HCT116 (cell line): ENCODE results near the gene ADM2.

Experiments
- CEBPB ChIP-seq: IDR thresholded peaks from 2 replicates; pipeline ENCODE4 v1.6.1; 2012; ENCODE audit warnings: low read depth
- EZH2 ChIP-seq: fragments of 200-600 bp; sonication (generic); IDR thresholded peaks from 2 replicates; pipeline ENCODE4 v1.6.1; 2017; ENCODE audit warnings: antibody characterized with exemption, mixed run types
- EZH2phosphoT487 ChIP-seq: fragments of 200-600 bp; IDR thresholded peaks from 2 replicates; pipeline ENCODE4 v1.6.1; 2018; ENCODE audit warnings: antibody characterized with exemption, borderline replicate concordance
- FOSL1 ChIP-seq: IDR thresholded peaks from 2 replicates; pipeline ENCODE4 v1.6.1; 2012; ENCODE audit warnings: low read depth
- POLR2A ChIP-seq: IDR thresholded peaks from 2 replicates; pipeline ENCODE4 v1.7.0; 2011; ENCODE audit warnings: borderline replicate concordance; ENCODE audit not compliant: insufficient read depth, insufficient read length; ENCODE audit errors: extremely low read depth
- POLR2AphosphoS5 ChIP-seq: IDR thresholded peaks from 2 replicates; pipeline ENCODE4 v1.6.1; 2011; ENCODE audit warnings: mild to moderate bottlenecking, low read depth, low read length, moderate library complexity
- RAD21 ChIP-seq: IDR thresholded peaks from 2 replicates; pipeline ENCODE4 v1.6.1; 2012; ENCODE audit warnings: low read depth, mild to moderate bottlenecking
- SIN3A ChIP-seq: IDR thresholded peaks from 2 replicates; pipeline ENCODE4 v1.6.1; 2012; ENCODE audit warnings: low read depth
- TF ChIP-seq, protein P1 (sequence below), 3 experiments: fragments of 200-600 bp in 1 of 3; sonication (generic) in 1 of 3; IDR thresholded peaks in 2 of 3; conservative IDR thresholded peaks in 1 of 3; 2 replicates each; pipeline ENCODE4 v1.5.1; 2012 to 2017; ENCODE audit warnings: low read depth in 2 of 3, low read length in 2 of 3, antibody characterized with exemption in 1 of 3, borderline replicate concordance in 1 of 3, control low read depth in 1 of 3, mild to moderate bottlenecking in 1 of 3, mixed read lengths in 1 of 3, mixed run types in 1 of 3, moderate library complexity in 1 of 3; ENCODE audit not compliant: insufficient read depth in 1 of 3
- TF ChIP-seq, protein P2 (sequence below): IDR thresholded peaks from 2 replicates; pipeline ENCODE4 v1.6.1; 2012; ENCODE audit warnings: low read depth
- TF ChIP-seq, protein P3 (sequence below): IDR thresholded peaks from 2 replicates; pipeline ENCODE4 v1.6.1; 2011; ENCODE audit warnings: mild to moderate bottlenecking, low read length, moderate library complexity; ENCODE audit not compliant: insufficient replicate concordance; ENCODE audit errors: extremely low read depth
- TF ChIP-seq, protein P4 (sequence below): IDR thresholded peaks from 2 replicates; pipeline ENCODE4 v1.6.1; 2012

DNA sequence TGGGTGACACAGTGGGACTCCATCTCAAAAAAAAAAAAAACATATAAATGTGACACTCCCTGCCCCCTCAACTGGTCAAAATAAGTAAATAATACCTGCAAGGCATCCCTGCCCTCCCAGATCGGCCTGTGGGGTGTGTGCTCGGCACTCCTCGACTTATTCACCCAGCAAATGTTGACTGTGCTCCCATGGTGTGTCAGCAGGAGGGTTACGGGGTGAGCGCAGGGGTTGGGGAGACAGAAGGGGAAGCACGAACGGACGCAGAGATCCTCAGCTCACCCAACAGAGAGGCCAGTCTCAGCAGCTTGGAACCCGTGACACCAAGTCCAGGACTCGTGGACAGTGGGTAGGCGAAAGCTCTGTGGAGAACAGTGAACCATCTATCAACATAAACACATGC lies 1.6 kb upstream of the ADM2 start:
- TF ChIP-seq, protein P1, sequence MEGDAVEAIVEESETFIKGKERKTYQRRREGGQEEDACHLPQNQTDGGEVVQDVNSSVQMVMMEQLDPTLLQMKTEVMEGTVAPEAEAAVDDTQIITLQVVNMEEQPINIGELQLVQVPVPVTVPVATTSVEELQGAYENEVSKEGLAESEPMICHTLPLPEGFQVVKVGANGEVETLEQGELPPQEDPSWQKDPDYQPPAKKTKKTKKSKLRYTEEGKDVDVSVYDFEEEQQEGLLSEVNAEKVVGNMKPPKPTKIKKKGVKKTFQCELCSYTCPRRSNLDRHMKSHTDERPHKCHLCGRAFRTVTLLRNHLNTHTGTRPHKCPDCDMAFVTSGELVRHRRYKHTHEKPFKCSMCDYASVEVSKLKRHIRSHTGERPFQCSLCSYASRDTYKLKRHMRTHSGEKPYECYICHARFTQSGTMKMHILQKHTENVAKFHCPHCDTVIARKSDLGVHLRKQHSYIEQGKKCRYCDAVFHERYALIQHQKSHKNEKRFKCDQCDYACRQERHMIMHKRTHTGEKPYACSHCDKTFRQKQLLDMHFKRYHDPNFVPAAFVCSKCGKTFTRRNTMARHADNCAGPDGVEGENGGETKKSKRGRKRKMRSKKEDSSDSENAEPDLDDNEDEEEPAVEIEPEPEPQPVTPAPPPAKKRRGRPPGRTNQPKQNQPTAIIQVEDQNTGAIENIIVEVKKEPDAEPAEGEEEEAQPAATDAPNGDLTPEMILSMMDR (IDR thresholded peaks at IDR 0.05 in 2 of 3, conservative IDR thresholded peaks at IDR 0.05 in 1 of 3; ENCODE audit: borderline replicate concordance in 1 of 3, insufficient read depth in 1 of 3, low read depth in 2 of 3, low read length in 2 of 3): no peak
- TF ChIP-seq POLR2A: no peak
- TF ChIP-seq POLR2AphosphoS5: no peak
- TF ChIP-seq EZH2phosphoT487: no peak
- no peak for TF ChIP-seq EZH2
- TF ChIP-seq RAD21: no peak
- no peak for TF ChIP-seq CEBPB
- no peak for TF ChIP-seq SIN3A
- TF ChIP-seq, protein P2, sequence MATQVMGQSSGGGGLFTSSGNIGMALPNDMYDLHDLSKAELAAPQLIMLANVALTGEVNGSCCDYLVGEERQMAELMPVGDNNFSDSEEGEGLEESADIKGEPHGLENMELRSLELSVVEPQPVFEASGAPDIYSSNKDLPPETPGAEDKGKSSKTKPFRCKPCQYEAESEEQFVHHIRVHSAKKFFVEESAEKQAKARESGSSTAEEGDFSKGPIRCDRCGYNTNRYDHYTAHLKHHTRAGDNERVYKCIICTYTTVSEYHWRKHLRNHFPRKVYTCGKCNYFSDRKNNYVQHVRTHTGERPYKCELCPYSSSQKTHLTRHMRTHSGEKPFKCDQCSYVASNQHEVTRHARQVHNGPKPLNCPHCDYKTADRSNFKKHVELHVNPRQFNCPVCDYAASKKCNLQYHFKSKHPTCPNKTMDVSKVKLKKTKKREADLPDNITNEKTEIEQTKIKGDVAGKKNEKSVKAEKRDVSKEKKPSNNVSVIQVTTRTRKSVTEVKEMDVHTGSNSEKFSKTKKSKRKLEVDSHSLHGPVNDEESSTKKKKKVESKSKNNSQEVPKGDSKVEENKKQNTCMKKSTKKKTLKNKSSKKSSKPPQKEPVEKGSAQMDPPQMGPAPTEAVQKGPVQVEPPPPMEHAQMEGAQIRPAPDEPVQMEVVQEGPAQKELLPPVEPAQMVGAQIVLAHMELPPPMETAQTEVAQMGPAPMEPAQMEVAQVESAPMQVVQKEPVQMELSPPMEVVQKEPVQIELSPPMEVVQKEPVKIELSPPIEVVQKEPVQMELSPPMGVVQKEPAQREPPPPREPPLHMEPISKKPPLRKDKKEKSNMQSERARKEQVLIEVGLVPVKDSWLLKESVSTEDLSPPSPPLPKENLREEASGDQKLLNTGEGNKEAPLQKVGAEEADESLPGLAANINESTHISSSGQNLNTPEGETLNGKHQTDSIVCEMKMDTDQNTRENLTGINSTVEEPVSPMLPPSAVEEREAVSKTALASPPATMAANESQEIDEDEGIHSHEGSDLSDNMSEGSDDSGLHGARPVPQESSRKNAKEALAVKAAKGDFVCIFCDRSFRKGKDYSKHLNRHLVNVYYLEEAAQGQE: no peak
- TF ChIP-seq, protein P3, sequence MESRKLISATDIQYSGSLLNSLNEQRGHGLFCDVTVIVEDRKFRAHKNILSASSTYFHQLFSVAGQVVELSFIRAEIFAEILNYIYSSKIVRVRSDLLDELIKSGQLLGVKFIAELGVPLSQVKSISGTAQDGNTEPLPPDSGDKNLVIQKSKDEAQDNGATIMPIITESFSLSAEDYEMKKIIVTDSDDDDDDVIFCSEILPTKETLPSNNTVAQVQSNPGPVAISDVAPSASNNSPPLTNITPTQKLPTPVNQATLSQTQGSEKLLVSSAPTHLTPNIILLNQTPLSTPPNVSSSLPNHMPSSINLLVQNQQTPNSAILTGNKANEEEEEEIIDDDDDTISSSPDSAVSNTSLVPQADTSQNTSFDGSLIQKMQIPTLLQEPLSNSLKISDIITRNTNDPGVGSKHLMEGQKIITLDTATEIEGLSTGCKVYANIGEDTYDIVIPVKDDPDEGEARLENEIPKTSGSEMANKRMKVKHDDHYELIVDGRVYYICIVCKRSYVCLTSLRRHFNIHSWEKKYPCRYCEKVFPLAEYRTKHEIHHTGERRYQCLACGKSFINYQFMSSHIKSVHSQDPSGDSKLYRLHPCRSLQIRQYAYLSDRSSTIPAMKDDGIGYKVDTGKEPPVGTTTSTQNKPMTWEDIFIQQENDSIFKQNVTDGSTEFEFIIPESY: no peak
- TF ChIP-seq FOSL1: no peak
- TF ChIP-seq, protein P4, sequence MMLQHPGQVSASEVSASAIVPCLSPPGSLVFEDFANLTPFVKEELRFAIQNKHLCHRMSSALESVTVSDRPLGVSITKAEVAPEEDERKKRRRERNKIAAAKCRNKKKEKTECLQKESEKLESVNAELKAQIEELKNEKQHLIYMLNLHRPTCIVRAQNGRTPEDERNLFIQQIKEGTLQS: no peak
